NT2/D1 (cell line): Measurements from ENCODE around the gene PNPLA7.

Experiments
- SUZ12 ChIP-seq: IDR thresholded peaks from 2 replicates; pipeline ENCODE4 v1.6.1; 2011; ENCODE audit not compliant: insufficient read length, insufficient read depth; ENCODE audit errors: extremely low read depth
- YY1 ChIP-seq: IDR thresholded peaks from 2 replicates; pipeline ENCODE4 v1.6.1; 2011; ENCODE audit not compliant: insufficient read length, insufficient read depth
- ZNF274 ChIP-seq: IDR thresholded peaks from 2 replicates; pipeline ENCODE4 v1.6.1; 2011; ENCODE audit warnings: mild to moderate bottlenecking, low read depth, low read length

DNA sequence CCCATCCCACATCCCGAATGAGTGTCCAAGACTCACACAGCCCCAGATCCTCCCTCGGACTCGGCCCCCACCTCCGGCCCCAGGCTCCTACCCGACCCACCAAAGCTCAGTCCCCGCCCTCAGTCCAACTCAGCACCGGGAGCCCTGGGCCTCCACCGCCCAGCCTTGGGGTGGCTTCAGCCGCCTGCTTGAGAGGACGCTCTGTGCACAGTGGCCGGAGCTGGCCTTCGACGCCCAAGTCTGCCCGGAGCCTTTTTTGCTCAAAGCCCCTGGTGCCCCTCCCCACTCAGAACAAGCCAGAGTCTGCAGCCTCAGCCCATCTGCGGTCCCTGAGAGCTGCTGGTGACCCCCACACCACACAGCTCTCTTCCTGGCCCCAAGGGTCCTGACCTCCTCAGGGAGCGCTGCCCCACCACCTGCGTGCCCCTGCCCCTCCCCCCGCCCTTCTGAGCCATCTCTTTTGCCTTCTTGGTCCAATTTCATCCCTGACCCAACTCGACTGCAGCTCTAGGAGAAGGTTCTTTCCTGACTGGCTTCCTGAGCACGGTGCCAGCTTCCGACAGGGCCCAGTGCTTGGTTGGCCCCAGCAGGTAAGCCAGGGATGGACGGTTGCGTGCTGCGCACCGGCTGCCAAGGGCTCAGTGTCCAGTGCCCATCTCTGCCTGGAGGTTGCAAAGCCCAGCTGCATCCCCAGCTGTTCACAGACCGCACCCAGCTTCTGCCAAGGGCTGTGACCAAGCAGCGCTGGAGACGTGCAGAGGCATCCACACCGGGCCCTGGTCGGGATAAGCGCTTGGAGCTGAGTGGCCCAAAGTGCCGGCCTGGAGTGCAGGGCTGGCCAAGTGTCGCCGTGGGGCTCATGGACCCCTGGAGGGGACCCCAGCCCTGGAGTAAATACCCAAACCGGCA, 63.4 kb downstream of the PNPLA7 start:
- TF ChIP-seq ZNF274: no peak
- no peak for TF ChIP-seq YY1
- TF ChIP-seq SUZ12: no peak
